ENCODE measurements around the gene MAPRE2.

DNA sequence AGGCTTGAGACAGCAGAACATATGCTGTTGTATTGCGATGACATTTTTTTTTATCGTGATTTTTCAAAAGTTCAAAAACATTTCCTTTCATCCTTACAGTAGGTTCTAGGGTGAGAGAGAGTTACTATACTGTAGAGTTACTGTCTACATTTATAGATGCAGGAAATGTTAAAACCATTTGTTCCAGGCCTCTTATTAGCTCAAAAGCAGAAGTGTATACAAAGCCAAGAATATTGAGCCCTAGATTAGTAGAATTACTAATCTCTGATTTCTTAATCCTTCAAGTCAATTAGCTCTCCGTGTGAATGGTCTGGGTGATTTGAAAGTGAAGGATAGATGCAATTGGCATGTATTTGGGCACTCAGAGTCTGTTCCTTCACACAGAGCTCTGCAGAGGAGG is 73.1 kb downstream of the MAPRE2 start:
- TF ChIP-seq POLR2AphosphoS5 (IDR thresholded peaks at IDR 0.05) (no peak), EP300 (conservative IDR thresholded peaks at IDR 0.05; ENCODE audit: poor library complexity, severe bottlenecking) (no peak), MXI1 (conservative IDR thresholded peaks at IDR 0.05; ENCODE audit: poor library complexity, severe bottlenecking) (no peak), EZH2 (IDR thresholded peaks at IDR 0.05; ENCODE audit: borderline replicate concordance, insufficient read depth, low read length, poor library complexity, severe bottlenecking) (no peak), RAD21 (conservative IDR thresholded peaks at IDR 0.05) (no peak)
- TF ChIP-seq, protein P1, sequence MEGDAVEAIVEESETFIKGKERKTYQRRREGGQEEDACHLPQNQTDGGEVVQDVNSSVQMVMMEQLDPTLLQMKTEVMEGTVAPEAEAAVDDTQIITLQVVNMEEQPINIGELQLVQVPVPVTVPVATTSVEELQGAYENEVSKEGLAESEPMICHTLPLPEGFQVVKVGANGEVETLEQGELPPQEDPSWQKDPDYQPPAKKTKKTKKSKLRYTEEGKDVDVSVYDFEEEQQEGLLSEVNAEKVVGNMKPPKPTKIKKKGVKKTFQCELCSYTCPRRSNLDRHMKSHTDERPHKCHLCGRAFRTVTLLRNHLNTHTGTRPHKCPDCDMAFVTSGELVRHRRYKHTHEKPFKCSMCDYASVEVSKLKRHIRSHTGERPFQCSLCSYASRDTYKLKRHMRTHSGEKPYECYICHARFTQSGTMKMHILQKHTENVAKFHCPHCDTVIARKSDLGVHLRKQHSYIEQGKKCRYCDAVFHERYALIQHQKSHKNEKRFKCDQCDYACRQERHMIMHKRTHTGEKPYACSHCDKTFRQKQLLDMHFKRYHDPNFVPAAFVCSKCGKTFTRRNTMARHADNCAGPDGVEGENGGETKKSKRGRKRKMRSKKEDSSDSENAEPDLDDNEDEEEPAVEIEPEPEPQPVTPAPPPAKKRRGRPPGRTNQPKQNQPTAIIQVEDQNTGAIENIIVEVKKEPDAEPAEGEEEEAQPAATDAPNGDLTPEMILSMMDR (IDR thresholded peaks at IDR 0.05; ENCODE audit: poor library complexity, severe bottlenecking) = no peak
- TF ChIP-seq, protein P2, sequence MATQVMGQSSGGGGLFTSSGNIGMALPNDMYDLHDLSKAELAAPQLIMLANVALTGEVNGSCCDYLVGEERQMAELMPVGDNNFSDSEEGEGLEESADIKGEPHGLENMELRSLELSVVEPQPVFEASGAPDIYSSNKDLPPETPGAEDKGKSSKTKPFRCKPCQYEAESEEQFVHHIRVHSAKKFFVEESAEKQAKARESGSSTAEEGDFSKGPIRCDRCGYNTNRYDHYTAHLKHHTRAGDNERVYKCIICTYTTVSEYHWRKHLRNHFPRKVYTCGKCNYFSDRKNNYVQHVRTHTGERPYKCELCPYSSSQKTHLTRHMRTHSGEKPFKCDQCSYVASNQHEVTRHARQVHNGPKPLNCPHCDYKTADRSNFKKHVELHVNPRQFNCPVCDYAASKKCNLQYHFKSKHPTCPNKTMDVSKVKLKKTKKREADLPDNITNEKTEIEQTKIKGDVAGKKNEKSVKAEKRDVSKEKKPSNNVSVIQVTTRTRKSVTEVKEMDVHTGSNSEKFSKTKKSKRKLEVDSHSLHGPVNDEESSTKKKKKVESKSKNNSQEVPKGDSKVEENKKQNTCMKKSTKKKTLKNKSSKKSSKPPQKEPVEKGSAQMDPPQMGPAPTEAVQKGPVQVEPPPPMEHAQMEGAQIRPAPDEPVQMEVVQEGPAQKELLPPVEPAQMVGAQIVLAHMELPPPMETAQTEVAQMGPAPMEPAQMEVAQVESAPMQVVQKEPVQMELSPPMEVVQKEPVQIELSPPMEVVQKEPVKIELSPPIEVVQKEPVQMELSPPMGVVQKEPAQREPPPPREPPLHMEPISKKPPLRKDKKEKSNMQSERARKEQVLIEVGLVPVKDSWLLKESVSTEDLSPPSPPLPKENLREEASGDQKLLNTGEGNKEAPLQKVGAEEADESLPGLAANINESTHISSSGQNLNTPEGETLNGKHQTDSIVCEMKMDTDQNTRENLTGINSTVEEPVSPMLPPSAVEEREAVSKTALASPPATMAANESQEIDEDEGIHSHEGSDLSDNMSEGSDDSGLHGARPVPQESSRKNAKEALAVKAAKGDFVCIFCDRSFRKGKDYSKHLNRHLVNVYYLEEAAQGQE (IDR thresholded peaks at IDR 0.05; ENCODE audit: borderline replicate concordance) = no peak
